Activated T-cell treated with anti-CD3 and anti-CD28 coated beads for 48 hours (primary cell): Measurements from ENCODE around the gene CTTNBP2NL.

Source experiments
- DNase-seq: peaks from one replicate; pipeline ENCODE4 v3.0.0-alpha.2; 2020; ENCODE audit warnings: low read depth

Gene CTTNBP2NL

DNA sequence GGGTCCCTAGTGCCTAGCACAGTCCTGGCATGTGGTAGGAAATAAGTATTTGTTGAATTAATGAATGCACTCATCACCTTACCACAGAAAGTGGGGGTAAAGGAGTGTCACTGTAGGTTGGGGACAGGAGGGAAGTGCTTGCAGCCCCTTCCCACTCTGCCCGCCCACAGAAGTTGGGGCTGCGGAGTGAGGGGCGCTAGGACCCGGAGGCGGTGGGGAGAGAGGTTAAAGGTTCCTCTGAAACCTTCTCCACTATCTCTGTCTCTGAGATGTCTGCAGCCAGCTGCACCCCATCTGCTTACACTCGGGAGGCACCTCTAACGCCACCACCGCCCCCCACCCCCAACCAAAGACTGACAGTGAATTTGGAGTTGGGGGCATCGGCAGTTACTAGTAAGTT is 111.3 kb downstream of the CTTNBP2NL start:
- DNase-seq, result no peak

DNA sequence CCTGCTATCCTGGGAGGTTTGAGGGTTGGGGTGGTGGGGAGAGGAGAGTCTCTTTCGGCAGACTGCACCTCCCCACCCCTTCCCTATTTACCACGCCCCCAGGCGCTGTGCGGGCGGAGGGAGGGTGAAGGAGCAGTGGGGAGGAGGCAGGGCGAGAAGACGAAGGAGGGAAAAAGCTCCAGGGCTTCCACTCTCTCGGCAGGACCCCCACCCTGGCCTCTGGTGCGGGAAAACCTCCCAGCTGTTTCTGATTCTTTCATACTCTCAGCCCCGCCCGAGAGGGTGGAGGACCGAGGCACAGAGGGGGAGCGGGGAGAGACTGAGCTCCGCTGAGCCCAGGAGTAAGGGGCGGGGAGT is 111.9 kb downstream of the CTTNBP2NL start:
- no peak for DNase-seq

DNA sequence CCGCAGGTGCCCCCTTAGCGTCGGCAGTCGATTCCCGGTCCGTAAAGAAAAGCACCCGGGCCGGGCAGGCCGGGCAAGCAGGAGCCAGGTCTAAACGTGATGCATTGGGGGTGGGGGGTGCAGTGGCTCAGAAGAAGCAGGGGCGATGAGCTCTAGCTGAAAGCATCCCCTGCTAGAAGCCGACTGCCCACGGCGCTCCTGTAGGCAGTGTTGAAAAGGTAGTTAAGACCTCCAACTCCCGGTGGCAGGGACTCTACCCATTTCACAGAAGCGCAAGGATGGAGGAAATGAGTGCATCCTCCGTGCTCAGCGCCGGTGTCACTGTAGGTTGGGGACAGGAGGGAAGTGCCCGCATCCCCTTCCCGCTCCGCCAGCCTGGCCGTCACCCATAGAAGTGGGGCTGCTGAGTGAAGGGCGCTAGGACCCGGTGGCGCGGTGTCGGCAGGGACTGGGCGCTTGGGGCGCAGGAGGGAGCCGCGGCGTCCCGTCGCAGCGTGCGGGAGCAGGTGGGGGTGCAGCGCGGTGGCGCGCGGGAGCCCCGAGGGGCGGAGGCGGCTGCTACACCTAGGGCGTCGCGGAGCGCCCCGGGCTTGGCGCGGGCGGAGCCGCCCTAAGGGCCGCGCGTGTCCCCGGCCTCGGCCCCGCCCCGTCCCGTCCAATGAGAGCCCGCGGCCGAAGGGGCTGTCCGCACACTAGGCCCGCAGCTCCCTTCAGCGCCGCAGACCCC is 112.4 kb downstream of the CTTNBP2NL start, which contains the start of gene WNT2B:
TSS of gene WNT2B (plus strand) at position 688 of the 727 bp plus-strand sequence. CDS start 298 bp downstream, outside the sequence.
- DNase-seq, result peak; percentile 45

DNA sequence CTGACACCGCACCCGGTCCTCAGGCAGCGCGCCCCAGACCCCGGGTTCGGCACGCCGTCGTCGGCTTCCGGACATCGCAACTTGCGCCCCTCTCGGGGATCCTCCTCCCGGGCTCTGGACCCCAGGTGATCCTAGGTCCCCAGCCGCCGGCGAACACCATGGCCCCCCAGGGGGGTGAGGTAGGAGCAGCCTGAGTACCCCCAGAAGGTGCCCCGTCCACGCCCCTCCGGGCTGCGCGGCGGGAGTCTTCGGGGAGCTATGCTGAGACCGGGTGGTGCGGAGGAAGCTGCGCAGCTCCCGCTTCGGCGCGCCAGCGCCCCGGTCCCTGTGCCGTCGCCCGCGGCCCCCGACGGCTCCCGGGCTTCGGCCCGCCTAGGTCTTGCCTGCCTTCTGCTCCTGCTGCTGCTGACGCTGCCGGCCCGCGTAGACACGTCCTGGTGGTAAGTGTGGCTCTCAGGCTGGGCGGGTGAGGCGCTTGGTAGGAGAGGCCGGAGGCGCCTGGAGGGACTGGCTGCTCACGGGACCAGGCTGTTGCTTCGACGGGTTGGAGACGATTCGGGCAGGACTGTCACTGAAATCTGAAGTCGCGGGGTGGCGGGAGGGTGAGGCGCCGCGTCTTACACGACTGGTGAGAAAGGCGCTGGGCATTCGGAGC is 113.1 kb downstream of the CTTNBP2NL start:
- no peak for DNase-seq

DNA sequence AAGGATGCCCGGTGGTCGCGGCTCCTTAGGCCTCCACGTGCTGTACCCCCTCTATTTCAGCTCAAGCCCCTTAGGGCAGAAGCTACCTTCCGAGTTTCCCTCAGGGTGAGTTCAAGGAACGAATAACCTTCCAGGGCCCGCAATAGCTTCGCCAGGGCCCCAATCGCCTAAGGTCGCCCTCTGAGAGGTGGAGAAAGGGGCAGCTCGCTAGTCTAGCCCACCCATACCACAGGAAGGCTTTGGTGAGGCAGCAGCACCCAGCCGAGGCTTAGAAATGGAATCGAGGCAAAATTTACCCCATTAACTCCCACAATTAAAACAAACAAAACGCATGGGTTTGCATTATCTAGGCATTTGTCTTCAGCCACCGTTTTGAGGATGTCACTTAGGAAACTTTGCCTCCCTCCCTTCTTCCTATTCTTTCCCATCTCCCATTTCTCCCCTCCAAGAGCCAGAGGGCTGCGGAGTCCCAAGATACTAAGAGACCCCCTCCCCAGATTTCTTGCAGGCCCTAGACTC is 113.7 kb downstream of the CTTNBP2NL start:
- DNase-seq, result no peak

DNA sequence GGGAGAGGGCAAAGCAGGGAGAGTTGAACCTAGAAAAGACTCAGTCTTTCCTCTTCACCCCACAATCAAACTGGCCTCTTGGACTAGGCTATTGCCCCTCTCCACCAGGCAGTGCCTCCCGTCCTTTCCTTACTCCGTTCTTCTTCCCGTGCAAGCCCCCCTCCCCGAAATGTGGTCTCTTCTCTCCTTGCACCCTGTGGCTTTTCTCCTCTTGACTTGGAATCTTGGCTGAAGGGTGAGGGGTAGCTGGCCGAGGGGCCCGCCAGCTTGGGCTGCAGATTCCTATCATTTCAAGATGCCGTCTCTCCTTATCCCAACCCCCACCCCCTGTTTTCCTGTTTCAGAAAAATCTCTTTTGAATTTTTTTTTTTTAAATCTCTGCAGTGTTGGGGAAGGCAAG is 114.3 kb downstream of the CTTNBP2NL start:
- DNase-seq, result no peak
